Measurements from ENCODE around the gene OR5H14. TPM values are rescaled to one million over a fixed set of nuclear protein-coding genes. Genes with fewer than 3 reads are reported as not detected.

The OR5H14 gene
- total and polyA plus RNA-seq, 2 of the 13 experiments (the other 11 are each of a cell fraction or from before 2014, with no cell fraction given), result not detected

- Histone ChIP-seq H3K36me3 (replicated peaks in 1 of 2; ENCODE audit: control insufficient read depth in 1 of 2, insufficient read depth in 2 of 2, low read length in 2 of 2) (no peaks in the 10 kb centered on the region), H4K20me1 (ENCODE audit: insufficient read depth, low read length) (no peaks in the 10 kb centered on the region), H2AFZ (ENCODE audit: low read length) (no peak overlapping the region), H3K27me3 (ENCODE audit: control insufficient read depth in 1 of 2, insufficient read depth in 2 of 2, low read length in 2 of 2) (no peaks in the 10 kb centered on the region), H3K27ac (ENCODE audit: extremely low read length, insufficient read depth, low read length) (no peak overlapping the region), H3K9ac (ENCODE audit: insufficient read depth, low read depth, low read length) (no peak overlapping the region), H3K4me2 (ENCODE audit: low read depth, low read length) (no peak overlapping the region), H3K4me1 (ENCODE audit: insufficient read depth, low read length) (no peaks in the 10 kb centered on the region), H3K79me2 (ENCODE audit: insufficient read depth, low read length) (no peaks in the 10 kb centered on the region), H3K9me3 (ENCODE audit: low read length) (no peaks in the 10 kb centered on the region), H3K4me3 (replicated peaks in 1 of 3; ENCODE audit: insufficient read depth in 1 of 3, low read depth in 2 of 3, low read length in 3 of 3) (no peak overlapping the region)
- no TSS peak for BruUV-seq (replicated peaks)
- FAIRE-seq (no peak), ATAC-seq (no peak), DNase-seq (ENCODE audit: low spot score) (no peak)
- WGBS (ENCODE audit: low lambda C conversion rate), result 2% methylated on average over 3 of the region's 3 CpGs
- in situ Hi-C loops (cut with HindIII; ENCODE audit: extremely low pct_ligation_motif_present, low pct_unique_long_range_greater_than_20kb), result no loop called here
- POLR2A ChIA-PET, result no interaction called here
- intact Hi-C loops (cut with micrococcal nuclease; ENCODE audit: unreplicated experiment), result no loop called here
- CTCF ChIA-PET (ENCODE audit: low intra/inter-chr PET ratio, low total read pairs), result no interaction called here
- TF ChIP-seq REST (IDR thresholded peaks at IDR 0.05; ENCODE audit: borderline replicate concordance in 1 of 2, low read depth in 1 of 2, low read length in 2 of 2) (no peak), ZNF83 (CRISPR knock-in tag; IDR thresholded peaks at IDR 0.05; ENCODE audit: borderline replicate concordance) (no peak), RFX5 (IDR thresholded peaks at IDR 0.05; ENCODE audit: low read depth, low read length) (no peak), HDAC1 (CRISPR knock-in tag; IDR thresholded peaks at IDR 0.05) (no peak), DR1 (CRISPR knock-in tag; IDR thresholded peaks at IDR 0.05) (no peak), ZNF512B (CRISPR knock-in tag; IDR thresholded peaks at IDR 0.05; ENCODE audit: borderline replicate concordance) (no peak), ZNF235 (CRISPR knock-in tag; IDR thresholded peaks at IDR 0.05; ENCODE audit: borderline replicate concordance) (no peak), ZNF704 (CRISPR knock-in tag; IDR thresholded peaks at IDR 0.05; ENCODE audit: borderline replicate concordance) (no peak), KDM2A (CRISPR knock-in tag; IDR thresholded peaks at IDR 0.05; ENCODE audit: borderline replicate concordance, low read depth) (no peak), ZSCAN12 (CRISPR knock-in tag; IDR thresholded peaks at IDR 0.05) (no peak), GPBP1L1 (CRISPR knock-in tag; IDR thresholded peaks at IDR 0.05) (no peak)
These were observed 33.1 kb downstream of the OR5H14 start for GRCh38 chr3:98180319-98180890.
